Vagina (tissue), 2 donors: ENCODE results near the gene THBS3.
"Not testable (repeated sequence)": the region's sequence is repeated elsewhere in the genome, so short reads cannot be mapped to it uniquely, and the experiment has no call there.

Experiments used
- POLR2A ChIP-seq, 2 donors: fragments of 450-650 bp; IDR thresholded peaks; one replicate each; pipeline ENCODE4 v1.6.1; 2017; ENCODE audit warnings: antibody characterized with exemption in 2 of 2, mild to moderate bottlenecking in 2 of 2, moderate library complexity in 2 of 2
- TF ChIP-seq, protein P1 (sequence below), 3 experiments: fragments of 450-650 bp in 2 of 3; fragments of 200-600 bp in 1 of 3; sonication (generic) in 1 of 3; IDR thresholded peaks; one replicate each; pipeline ENCODE4 v1.5.1; 2017 to 2019; ENCODE audit warnings: antibody characterized with exemption in 3 of 3, mild to moderate bottlenecking in 2 of 3, moderate library complexity in 2 of 3

DNA sequence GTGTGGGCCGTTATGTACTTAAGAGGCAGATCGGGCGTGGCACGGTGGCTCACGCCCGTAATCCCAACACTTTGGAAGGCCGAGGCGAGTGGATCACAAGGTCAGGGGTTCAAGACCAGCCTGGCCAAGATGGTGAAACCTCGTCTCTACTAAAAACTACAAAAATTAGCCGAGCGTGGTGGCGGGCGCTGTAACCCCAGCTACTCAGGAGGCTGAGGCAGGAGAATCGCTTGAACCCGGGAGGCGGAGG, 13.8 kb downstream of the THBS3 start:
- TF ChIP-seq, protein P1, sequence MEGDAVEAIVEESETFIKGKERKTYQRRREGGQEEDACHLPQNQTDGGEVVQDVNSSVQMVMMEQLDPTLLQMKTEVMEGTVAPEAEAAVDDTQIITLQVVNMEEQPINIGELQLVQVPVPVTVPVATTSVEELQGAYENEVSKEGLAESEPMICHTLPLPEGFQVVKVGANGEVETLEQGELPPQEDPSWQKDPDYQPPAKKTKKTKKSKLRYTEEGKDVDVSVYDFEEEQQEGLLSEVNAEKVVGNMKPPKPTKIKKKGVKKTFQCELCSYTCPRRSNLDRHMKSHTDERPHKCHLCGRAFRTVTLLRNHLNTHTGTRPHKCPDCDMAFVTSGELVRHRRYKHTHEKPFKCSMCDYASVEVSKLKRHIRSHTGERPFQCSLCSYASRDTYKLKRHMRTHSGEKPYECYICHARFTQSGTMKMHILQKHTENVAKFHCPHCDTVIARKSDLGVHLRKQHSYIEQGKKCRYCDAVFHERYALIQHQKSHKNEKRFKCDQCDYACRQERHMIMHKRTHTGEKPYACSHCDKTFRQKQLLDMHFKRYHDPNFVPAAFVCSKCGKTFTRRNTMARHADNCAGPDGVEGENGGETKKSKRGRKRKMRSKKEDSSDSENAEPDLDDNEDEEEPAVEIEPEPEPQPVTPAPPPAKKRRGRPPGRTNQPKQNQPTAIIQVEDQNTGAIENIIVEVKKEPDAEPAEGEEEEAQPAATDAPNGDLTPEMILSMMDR (IDR thresholded peaks at IDR 0.05): not testable (repeated sequence)
- TF ChIP-seq POLR2A (IDR thresholded peaks at IDR 0.05): not testable (repeated sequence)
